GM12878 (cell line): Measurements from ENCODE around the gene EMID1. TPM values are rescaled to one million over a fixed set of nuclear protein-coding genes. Genes with fewer than 3 reads are reported as not detected.

Experiments
- BCLAF1 ChIP-seq: fragments of 450-650 bp; IDR thresholded peaks from 2 replicates; pipeline ENCODE4 v1.6.1; 2017; ENCODE audit warnings: antibody characterized with exemption, mild to moderate bottlenecking, moderate library complexity
- CBX5 ChIP-seq: sonication (generic); IDR thresholded peaks from 2 replicates; pipeline ENCODE4 v1.6.1; 2016; ENCODE audit warnings: low read depth, moderate library complexity, mild to moderate bottlenecking, inconsistent platforms
- CREB1 ChIP-seq: IDR thresholded peaks from 2 replicates; pipeline ENCODE4 v1.6.1; 2012; ENCODE audit warnings: low read depth, mild to moderate bottlenecking, inconsistent platforms
- E2F8 ChIP-seq: fragments of 450-650 bp; IDR thresholded peaks from 2 replicates; pipeline ENCODE4 v1.6.1; 2018; ENCODE audit warnings: mild to moderate bottlenecking, low read depth, moderate library complexity; ENCODE audit not compliant: partially characterized antibody
- E4F1 ChIP-seq: fragments of 450-650 bp; IDR thresholded peaks from 2 replicates; pipeline ENCODE4 v1.6.1; 2018; ENCODE audit warnings: borderline replicate concordance, mild to moderate bottlenecking; ENCODE audit not compliant: partially characterized antibody
- JUNB ChIP-seq: IDR thresholded peaks from 2 replicates; pipeline ENCODE4 v1.6.1; 2016; ENCODE audit warnings: antibody characterized with exemption, mild to moderate bottlenecking
- KDM1A ChIP-seq: fragments of 200-600 bp; sonication (generic); IDR thresholded peaks from 2 replicates; pipeline ENCODE4 v1.6.1; 2016; ENCODE audit warnings: borderline replicate concordance
- MEF2A ChIP-seq: IDR thresholded peaks from 2 replicates; pipeline ENCODE4 v1.6.1; 2011; ENCODE audit warnings: low read depth, mild to moderate bottlenecking, low read length, moderate library complexity; ENCODE audit not compliant: insufficient read depth
- NR2F1 ChIP-seq: fragments of 450-650 bp; conservative IDR thresholded peaks from 2 replicates; pipeline ENCODE4 v1.6.1; 2017; ENCODE audit warnings: mild to moderate bottlenecking
- PBX3 ChIP-seq: IDR thresholded peaks from 2 replicates; pipeline ENCODE4 v1.6.1; 2011; ENCODE audit warnings: mild to moderate bottlenecking, low read depth, low read length, moderate library complexity; ENCODE audit not compliant: insufficient replicate concordance
- RAD21 ChIP-seq: IDR thresholded peaks from 2 replicates; pipeline ENCODE4 v1.6.1; 2011; ENCODE audit warnings: mild to moderate bottlenecking, low read depth, low read length, moderate library complexity; ENCODE audit not compliant: insufficient read depth
- RCOR1 ChIP-seq: conservative IDR thresholded peaks from 2 replicates; pipeline ENCODE4 v1.6.1; 2012; ENCODE audit warnings: low read depth, low read length, improper control_type of control experiment
- SIX5 ChIP-seq: IDR thresholded peaks from 2 replicates; pipeline ENCODE4 v1.6.1; 2011; ENCODE audit warnings: mild to moderate bottlenecking, low read depth, low read length, moderate library complexity; ENCODE audit not compliant: severe bottlenecking
- TCF3 ChIP-seq: IDR thresholded peaks from 2 replicates; pipeline ENCODE4 v1.6.1; 2012; ENCODE audit warnings: low read depth, mild to moderate bottlenecking, low read length, borderline replicate concordance; ENCODE audit not compliant: insufficient read depth
- YY1 ChIP-seq: IDR thresholded peaks from 2 replicates; pipeline ENCODE4 v1.6.1; 2011; ENCODE audit warnings: low read depth, mild to moderate bottlenecking, low read length
- ZBTB11 ChIP-seq: fragments of 450-650 bp; formaldehyde crosslinking; IDR thresholded peaks from 2 replicates; pipeline ENCODE4 v1.5.0; 2022; ENCODE audit warnings: mild to moderate bottlenecking, missing genetic modification characterization
- polyA plus RNA-seq, 11 experiments: library from polyadenylated mRNA; depleted of rRNA in 4 of 11; unstranded in 6 of 11; stranded (reverse) in 5 of 11; fragments of >200 nt; fragmentation: Nextera tagmentation in 4 of 11; fragmentation: Illumina TruSeq in 1 of 11; extraction: Ambion mirVana in 4 of 11; extraction: Trizol in 1 of 11; gene quantifications; 1 replicate in 1 of 11; 2 replicates in 10 of 11; pipeline versions ENCODE4 v1.2.1 to v1.2.3, GENCODE V29; 2011 to 2016; ENCODE audit warnings: inconsistent platforms in 2 of 11, missing spikeins in 2 of 11, low read depth in 1 of 11
- total RNA-seq, 4 experiments: library from RNA; depleted of rRNA in 3 of 4; stranded (reverse); fragments of >200 nt in 3 of 4; fragmentation: Illumina TruSeq in 1 of 4; extraction: Trizol in 1 of 4; gene quantifications; 2 replicates each; pipeline versions ENCODE4 v1.2.1 to v1.2.3, GENCODE V29; 2013 to 2021

Gene EMID1
- total and polyA plus RNA-seq, 10 of the 15 experiments (the other 5 are each of a cell fraction or from before 2014, with no cell fraction given) = 1.2 to 60.3 (median 12.0) TPM

GRCh38 chr22:29267858-29268510 lies 62.3 kb downstream of the EMID1 start, which contains the start of the genes EWSR1 and RHBDD3 (continued):
- TF ChIP-seq RAD21 (no peak), KDM1A (no peak), E2F8 (peak; percentile 75), MEF2A (0 out of 2 replicates have a peak, but pooled peaks have one; percentile 37), CBX5 (0 out of 2 replicates have a peak, but pooled peaks have one; percentile 31), TCF3 (0 out of 2 replicates have a peak, but pooled peaks have one; percentile 54), NR2F1 (peak; percentile 96), PBX3 (no peak), RCOR1 (no peak), SIX5 (peak; percentile 44), CREB1 (peak; percentile 79), YY1 (peak; percentile 96), ZBTB11 (CRISPR knock-in tag) (no peak), JUNB (peak; percentile 99), BCLAF1 (peak; percentile 98), E4F1 (peak; percentile 93)
